Measurements from ENCODE around the gene PSMA2.
"Not testable (repeated sequence)": the region's sequence is repeated elsewhere in the genome, so short reads cannot be mapped to it uniquely, and the experiment has no call there.

Gene PSMA2

GRCh38 chr7:42900842-42901241 lies 31.1 kb downstream of the PSMA2 start:
- no peak for DNase-seq

GRCh38 chr7:42893346-42894240 lies 38.4 kb downstream of the PSMA2 start:
- no peak for DNase-seq

- DNase-seq: no peak
These were observed 45.0 kb downstream of the PSMA2 start for GRCh38 chr7:42886893-42887505.

- DNase-seq: no peak
These were observed 45.8 kb downstream of the PSMA2 start for GRCh38 chr7:42886129-42886528.

- not testable (repeated sequence) for DNase-seq
These were observed 46.8 kb downstream of the PSMA2 start for GRCh38 chr7:42885183-42885582.

GRCh38 chr7:42883950-42884349 lies 48.0 kb downstream of the PSMA2 start:
- DNase-seq: no peak

GRCh38 chr7:42880392-42880791 lies 51.6 kb downstream of the PSMA2 start:
- DNase-seq: no peak

GRCh38 chr7:42878303-42878702 lies 53.7 kb downstream of the PSMA2 start:
- DNase-seq: no peak

- DNase-seq: no peak
These were observed 54.1 kb downstream of the PSMA2 start for GRCh38 chr7:42877862-42878261.

- DNase-seq: peak; percentile 39
These were observed 55.5 kb downstream of the PSMA2 start for GRCh38 chr7:42876182-42877068.

- no peak for DNase-seq
These were observed 62.6 kb downstream of the PSMA2 start for GRCh38 chr7:42869131-42870020.

GRCh38 chr7:42868480-42868879 lies 63.5 kb downstream of the PSMA2 start:
- DNase-seq: no peak

Data from activated CD4-positive, alpha-beta T cell treated with anti-CD3 and anti-CD28 coated beads, Interleukin-2, amount 50 U/mL, for 1 hour (primary cell).